CD14-positive monocyte (primary cell): ENCODE data around the gene TMEM14A. TPM values are rescaled to one million over a fixed set of nuclear protein-coding genes. Genes with fewer than 3 reads are reported as not detected.

Source experiments
- DNase-seq, 3 donors: peaks; one replicate each; pipeline ENCODE4 v3.0.0-alpha.2; 2011 to 2022
- H2AFZ ChIP-seq: 2 replicates; pipeline ENCODE4 v1.6.0; 2012; ENCODE audit warnings: mild to moderate bottlenecking, low read depth, low read length, inconsistent platforms; ENCODE audit not compliant: insufficient read depth, poor library complexity, severe bottlenecking
- H3K27ac ChIP-seq, 2 donors: 1 replicate in 1 of 2; 2 replicates in 1 of 2; pipeline ENCODE4 v1.5.1; 2012 to 2013; ENCODE audit warnings: low read length in 2 of 2, control low read depth in 1 of 2, inconsistent platforms in 1 of 2, low read depth in 1 of 2, mild to moderate bottlenecking in 1 of 2
- H3K27me3 ChIP-seq, 2 donors: one replicate each; pipeline versions ENCODE4 v1.6.0 to v1.6.1; 2011 to 2013; ENCODE audit warnings: low read length in 2 of 2; ENCODE audit not compliant: control insufficient read depth in 2 of 2, insufficient read depth in 2 of 2
- H3K36me3 ChIP-seq, 2 donors: replicated peaks in 1 of 2; 1 replicate in 1 of 2; 2 replicates in 1 of 2; pipeline versions ENCODE4 v1.5.1 to v1.6.1; 2012 to 2013; ENCODE audit warnings: low read length in 2 of 2, control low read depth in 1 of 2, inconsistent platforms in 1 of 2, mild to moderate bottlenecking in 1 of 2; ENCODE audit not compliant: insufficient read depth in 2 of 2, control insufficient read depth in 1 of 2
- H3K4me1 ChIP-seq, 2 donors: 1 replicate in 1 of 2; 2 replicates in 1 of 2; pipeline versions ENCODE4 v1.5.1 to v1.6.1; 2012 to 2013; ENCODE audit warnings: low read length in 2 of 2, control low read depth in 1 of 2, inconsistent platforms in 1 of 2, mild to moderate bottlenecking in 1 of 2, moderate library complexity in 1 of 2; ENCODE audit not compliant: insufficient read depth in 2 of 2, control insufficient read depth in 1 of 2
- H3K4me2 ChIP-seq: replicated peaks from 2 replicates; pipeline ENCODE3; 2012; ENCODE audit warnings: low read length, moderate library complexity, mild to moderate bottlenecking; ENCODE audit not compliant: poor library complexity, severe bottlenecking; ENCODE audit errors: extremely low read depth
- H3K4me3 ChIP-seq, 3 experiments: fragments of 200-600 bp in 1 of 3; sonication (generic) in 1 of 3; replicated peaks in 1 of 3; 1 replicate in 2 of 3; 2 replicates in 1 of 3; pipeline ENCODE4 v1.5.1; 2011 to 2013; ENCODE audit warnings: low read length in 3 of 3, mild to moderate bottlenecking in 3 of 3, control low read depth in 2 of 3, low read depth in 2 of 3, inconsistent platforms in 1 of 3, moderate library complexity in 1 of 3
- H3K79me2 ChIP-seq: 2 replicates; pipeline ENCODE4 v1.6.0; 2012; ENCODE audit warnings: mild to moderate bottlenecking, control low read depth, inconsistent platforms, low read length, moderate library complexity; ENCODE audit not compliant: insufficient read depth
- H3K9ac ChIP-seq: 2 replicates; pipeline ENCODE4 v1.6.0; 2017; ENCODE audit warnings: low read length, mild to moderate bottlenecking; ENCODE audit not compliant: insufficient read depth, poor library complexity, severe bottlenecking
- H3K9me3 ChIP-seq, 2 donors: replicated peaks in 1 of 2; 1 replicate in 1 of 2; 2 replicates in 1 of 2; pipeline versions ENCODE4 v1.5.1 to v1.6.1; 2012 to 2013; ENCODE audit warnings: low read length in 2 of 2, control low read depth in 1 of 2; ENCODE audit not compliant: control insufficient read depth in 1 of 2, insufficient read depth in 1 of 2
- H4K20me1 ChIP-seq: 2 replicates; pipeline ENCODE4 v1.6.0; 2012; ENCODE audit warnings: mild to moderate bottlenecking, low read length, control low read depth, moderate library complexity; ENCODE audit not compliant: insufficient read depth
- H3K27ac Mint-ChIP-seq, 7 donors: one replicate each; pipeline ENCODE4 v1.8.0; 2020; ENCODE audit warnings: mild to moderate bottlenecking in 7 of 7, mixed read lengths in 7 of 7, moderate library complexity in 6 of 7, inconsistent platforms in 2 of 7
- H3K27me3 Mint-ChIP-seq, 3 donors: one replicate each; pipeline ENCODE4 v1.8.0; 2021 to 2022; ENCODE audit warnings: low read depth in 3 of 3, mild to moderate bottlenecking in 3 of 3, mixed read lengths in 3 of 3, moderate library complexity in 3 of 3, inconsistent platforms in 1 of 3
- H3K36me3 Mint-ChIP-seq, 2 donors: one replicate each; pipeline ENCODE4 v1.8.0; 2020; ENCODE audit warnings: mixed read lengths in 2 of 2, inconsistent platforms in 1 of 2, mild to moderate bottlenecking in 1 of 2
- H3K4me1 Mint-ChIP-seq: one replicate; pipeline ENCODE4 v1.8.0; 2020; ENCODE audit warnings: mild to moderate bottlenecking, mixed read lengths
- H3K4me3 Mint-ChIP-seq, 2 donors: one replicate each; pipeline ENCODE4 v1.8.0; 2020; ENCODE audit warnings: mild to moderate bottlenecking in 2 of 2, mixed read lengths in 2 of 2, moderate library complexity in 1 of 2
- H3K9me3 Mint-ChIP-seq, 7 donors: one replicate each; pipeline ENCODE4 v1.8.0; 2020 to 2022; ENCODE audit warnings: mixed read lengths in 7 of 7, mild to moderate bottlenecking in 6 of 7, moderate library complexity in 6 of 7, inconsistent platforms in 2 of 7
- WGBS: methylation state at CpG from one replicate; pipeline ENCODE4 v1.1.5; 2013; ENCODE audit warnings: missing lambda C conversion rate; ENCODE audit not compliant: insufficient coverage; 5-methylcytosine and 5-hydroxymethylcytosine counted together
- intact Hi-C, 2 donors: fragments of 100-400 bp; cut with micrococcal nuclease; formaldehyde crosslinking; loops; one replicate each; pipeline versions ENCODE4 v1.15.0 to v1.15.1; 2023
- polyA plus RNA-seq, 3 donors: library from polyadenylated mRNA; depleted of rRNA in 1 of 3; unstranded in 2 of 3; stranded (reverse) in 1 of 3; fragments of 300-500 nt in 2 of 3; fragments of >200 nt in 1 of 3; fragmentation: Illumina TruSeq in 2 of 3; gene quantifications; 1 replicate in 2 of 3; 2 replicates in 1 of 3; pipeline ENCODE4 v1.2.3, GENCODE V29; 2012 to 2021
- TF ChIP-seq, protein P1 (sequence below): fragments of 200-600 bp; IDR thresholded peaks from one replicate; pipeline ENCODE4 v1.8.0; 2022; ENCODE audit warnings: antibody characterized with exemption, mild to moderate bottlenecking

The TMEM14A gene
- polyA plus RNA-seq, 3 donors = 0.08 to 0.23 (median 0.20) TPM

- intact Hi-C loops = no loop called here
- Histone ChIP-seq H3K27me3 (no peaks in the 10 kb centered on the region), H3K27ac (no peak overlapping the region), H3K4me1 (no peaks in the 10 kb centered on the region), H3K4me2 (no peak overlapping the region), H4K20me1 (no peaks in the 10 kb centered on the region), H3K9ac (no peak overlapping the region), H3K79me2 (no peaks in the 10 kb centered on the region), H3K36me3 (no peaks in the 10 kb centered on the region), H2AFZ (no peak overlapping the region), H3K4me3 (no peak overlapping the region), H3K9me3 (no peaks in the 10 kb centered on the region)
- no peaks in the 10 kb centered on the region for H3K36me3 Mint-ChIP-seq
- TF ChIP-seq, protein P1, sequence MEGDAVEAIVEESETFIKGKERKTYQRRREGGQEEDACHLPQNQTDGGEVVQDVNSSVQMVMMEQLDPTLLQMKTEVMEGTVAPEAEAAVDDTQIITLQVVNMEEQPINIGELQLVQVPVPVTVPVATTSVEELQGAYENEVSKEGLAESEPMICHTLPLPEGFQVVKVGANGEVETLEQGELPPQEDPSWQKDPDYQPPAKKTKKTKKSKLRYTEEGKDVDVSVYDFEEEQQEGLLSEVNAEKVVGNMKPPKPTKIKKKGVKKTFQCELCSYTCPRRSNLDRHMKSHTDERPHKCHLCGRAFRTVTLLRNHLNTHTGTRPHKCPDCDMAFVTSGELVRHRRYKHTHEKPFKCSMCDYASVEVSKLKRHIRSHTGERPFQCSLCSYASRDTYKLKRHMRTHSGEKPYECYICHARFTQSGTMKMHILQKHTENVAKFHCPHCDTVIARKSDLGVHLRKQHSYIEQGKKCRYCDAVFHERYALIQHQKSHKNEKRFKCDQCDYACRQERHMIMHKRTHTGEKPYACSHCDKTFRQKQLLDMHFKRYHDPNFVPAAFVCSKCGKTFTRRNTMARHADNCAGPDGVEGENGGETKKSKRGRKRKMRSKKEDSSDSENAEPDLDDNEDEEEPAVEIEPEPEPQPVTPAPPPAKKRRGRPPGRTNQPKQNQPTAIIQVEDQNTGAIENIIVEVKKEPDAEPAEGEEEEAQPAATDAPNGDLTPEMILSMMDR = no peak
- H3K4me1 Mint-ChIP-seq = peaks cover 8% of the 10 kb centered on the region
- no peak overlapping the region for H3K27ac Mint-ChIP-seq
- H3K9me3 Mint-ChIP-seq = peaks cover 0 to 2% (median 0%) of the 10 kb centered on the region in 7 donors
- H3K27me3 Mint-ChIP-seq = peaks cover 6 to 16% (median 12%) of the 10 kb centered on the region in 3 donors
- 100% methylated on average over 2 of the region's 3 CpGs for WGBS
- no peak overlapping the region for H3K4me3 Mint-ChIP-seq
- no peak for DNase-seq
Observed at GRCh38 chr6:52647199-52647598, 23.7 kb upstream of the TMEM14A start.

- Mint-ChIP-seq H3K36me3 (no peaks in the 10 kb centered on the region), H3K9me3 (no peaks in the 10 kb centered on the region), H3K27ac (no peak overlapping the region), H3K4me3 (no peak overlapping the region), H3K4me1 (peaks cover 8% of the 10 kb centered on the region), H3K27me3 (peaks cover 9 to 22% (median 14%) of the 10 kb centered on the region in 3 donors)
- Histone ChIP-seq H3K27me3 (peaks cover 0 to 5% of the 10 kb centered on the region in 2 donors), H3K4me3 (no peak overlapping the region), H3K9me3 (no peaks in the 10 kb centered on the region), H3K27ac (no peak overlapping the region), H3K36me3 (no peaks in the 10 kb centered on the region), H3K9ac (no peak overlapping the region), H3K79me2 (no peaks in the 10 kb centered on the region), H2AFZ (no peak overlapping the region), H3K4me1 (no peaks in the 10 kb centered on the region), H3K4me2 (no peak overlapping the region), H4K20me1 (no peaks in the 10 kb centered on the region)
- 83% methylated on average over 1 of the region's 2 CpGs for WGBS
- TF ChIP-seq, protein P1 = no peak
- intact Hi-C loops = no loop called here
- DNase-seq = no peak
Observed at GRCh38 chr6:52649536-52650160, 21.3 kb upstream of the TMEM14A start.
